ENCODE data around the gene MYO6. TPM values are rescaled to one million over a fixed set of nuclear protein-coding genes. Genes with fewer than 3 reads are reported as not detected.
A peak's percentile ranks its signal among the peaks of the same experiment; 100 is the strongest.

The MYO6 gene
- total and polyA plus RNA-seq, 12 donors: 11.1 to 27.1 (median 16.2) TPM

- intact Hi-C loops (cut with DNase I): loop anchor here in 1 of 2 donors (10.0 kb wide), 1 partner anchor 1529 kb away; the partner anchor contains the start of gene HTR1B
- peaks cover 0 to 6% of the 10 kb centered on the region in 2 donors for H3K4me1 ChIP-seq (replicated peaks in 1 of 2)
- H3K27ac ChIP-seq: no peak overlapping the region
- peak overlapping the region in 1 of 4 donors; percentile 39 for H3K4me3 ChIP-seq
- TF ChIP-seq POLR2A (IDR thresholded peaks at IDR 0.05) (no peak), CTCF (IDR thresholded peaks at IDR 0.05) (no peak)
- no peaks in the 10 kb centered on the region for H3K27me3 ChIP-seq
- DNase-seq: no peak
- no peaks in the 10 kb centered on the region for H3K36me3 ChIP-seq (replicated peaks in 1 of 2)
- H3K9me3 ChIP-seq (replicated peaks in 1 of 3): no peaks in the 10 kb centered on the region
- 39 to 53% (median 48%) methylated on average over 9 to 12 of the region's 12 CpGs for WGBS, 4 donors
Measured at GRCh38 chr6:75935473-75935793, 186.4 kb downstream of the MYO6 start.

- Histone ChIP-seq H3K4me1 (replicated peaks in 1 of 2) (peaks cover 0 to 6% of the 10 kb centered on the region in 2 donors), H3K27ac (no peak overlapping the region), H3K36me3 (replicated peaks in 1 of 2) (no peaks in the 10 kb centered on the region), H3K9me3 (replicated peaks in 1 of 3) (no peaks in the 10 kb centered on the region), H3K27me3 (no peaks in the 10 kb centered on the region), H3K4me3 (no peak overlapping the region)
- 81 to 93% (median 88%) methylated on average over 3 of the region's 3 CpGs for WGBS, 4 donors
- DNase-seq: no peak
- intact Hi-C loops (cut with DNase I): loop anchor here in 1 of 2 donors (10.0 kb wide), 1 partner anchor 1528 kb away; the partner anchor contains the start of gene HTR1B
- no peak for TF ChIP-seq POLR2A (IDR thresholded peaks at IDR 0.05)
- TF ChIP-seq CTCF (IDR thresholded peaks at IDR 0.05): no peak
Measured at GRCh38 chr6:75936682-75937081, 187.6 kb downstream of the MYO6 start.

- WGBS, 4 donors: 66 to 78% (median 67%) methylated on average over 2 of the region's 2 CpGs
- TF ChIP-seq CTCF (IDR thresholded peaks at IDR 0.05) (no peak), POLR2A (IDR thresholded peaks at IDR 0.05) (no peak)
- H3K9me3 ChIP-seq (replicated peaks in 1 of 3): no peaks in the 10 kb centered on the region
- intact Hi-C loops (cut with DNase I): loop anchor here in 1 of 2 donors (10.0 kb wide), 1 partner anchor 1527 kb away; the partner anchor contains the start of gene HTR1B
- H3K36me3 ChIP-seq (replicated peaks in 1 of 2): no peaks in the 10 kb centered on the region
- DNase-seq: no peak
- peaks cover 0 to 6% of the 10 kb centered on the region in 2 donors for H3K4me1 ChIP-seq (replicated peaks in 1 of 2)
- H3K27ac ChIP-seq: no peak overlapping the region
- no peak overlapping the region for H3K4me3 ChIP-seq
- no peaks in the 10 kb centered on the region for H3K27me3 ChIP-seq
Measured at GRCh38 chr6:75937846-75938245, 188.8 kb downstream of the MYO6 start.

- DNase-seq: no peak
- 49 to 67% (median 60%) methylated on average over 4 of the region's 4 CpGs for WGBS, 4 donors
- Histone ChIP-seq H3K9me3 (replicated peaks in 1 of 3) (no peaks in the 10 kb centered on the region), H3K4me1 (replicated peaks in 1 of 2) (peaks cover 0 to under 1% of the 10 kb centered on the region in 2 donors), H3K36me3 (replicated peaks in 1 of 2) (no peaks in the 10 kb centered on the region), H3K27me3 (no peaks in the 10 kb centered on the region), H3K4me3 (no peak overlapping the region), H3K27ac (no peak overlapping the region)
- intact Hi-C loops (cut with DNase I): no loop called here
- no peak for TF ChIP-seq CTCF (IDR thresholded peaks at IDR 0.05)
Measured at GRCh38 chr6:75940564-75940963, 191.5 kb downstream of the MYO6 start.

All from adrenal gland (tissue), 12 donors.